ENCODE data around the gene CCDC197.

GRCh38 chr14:94054401-94054800 lies 57.3 kb downstream of the CCDC197 start:
- no peak for TF ChIP-seq CTCF (IDR thresholded peaks at IDR 0.05)
- no peak for TF ChIP-seq POLR2A (IDR thresholded peaks at IDR 0.05)

All from testis (tissue), 2 donors.